Sigmoid colon (tissue), 3 donors: ENCODE measurements around the gene FAM118B.
"Not testable (repeated sequence)": the region's sequence is repeated elsewhere in the genome, so short reads cannot be mapped to it uniquely, and the experiment has no call there.

ENCODE experiments used
- POLR2A ChIP-seq, 2 donors: fragments of 450-650 bp; IDR thresholded peaks; one replicate each; pipeline ENCODE4 v1.6.1; 2016; ENCODE audit warnings: antibody characterized with exemption in 2 of 2, mild to moderate bottlenecking in 2 of 2, moderate library complexity in 2 of 2
- TF ChIP-seq, protein P1 (sequence below), 4 experiments: fragments of 450-650 bp in 3 of 4; fragments of 200-600 bp in 1 of 4; IDR thresholded peaks; one replicate each; pipeline ENCODE4 v1.5.1; 2016 to 2019; ENCODE audit warnings: antibody characterized with exemption in 4 of 4, mild to moderate bottlenecking in 3 of 4, moderate library complexity in 2 of 4

DNA sequence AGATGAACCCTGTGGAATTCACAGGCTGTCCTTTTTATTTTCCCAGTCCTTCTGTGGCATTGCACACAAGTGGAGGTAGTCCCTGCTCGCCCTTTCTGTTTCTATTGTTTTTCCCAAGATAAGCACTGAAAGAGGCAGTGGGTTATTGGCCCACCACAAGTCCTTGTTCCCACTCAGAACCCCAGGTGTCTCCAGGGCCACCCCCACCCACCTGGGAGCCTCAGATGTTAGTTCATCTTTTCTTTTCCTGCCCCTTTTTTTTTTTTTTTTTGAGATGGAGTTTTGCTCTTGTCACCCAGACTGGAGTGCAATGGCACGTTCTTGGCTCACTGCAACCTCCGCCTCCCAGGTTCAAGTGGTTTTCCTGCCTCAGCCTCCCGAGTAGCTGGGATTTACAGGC lies 97.2 kb downstream of the FAM118B start:
- TF ChIP-seq, protein P1, sequence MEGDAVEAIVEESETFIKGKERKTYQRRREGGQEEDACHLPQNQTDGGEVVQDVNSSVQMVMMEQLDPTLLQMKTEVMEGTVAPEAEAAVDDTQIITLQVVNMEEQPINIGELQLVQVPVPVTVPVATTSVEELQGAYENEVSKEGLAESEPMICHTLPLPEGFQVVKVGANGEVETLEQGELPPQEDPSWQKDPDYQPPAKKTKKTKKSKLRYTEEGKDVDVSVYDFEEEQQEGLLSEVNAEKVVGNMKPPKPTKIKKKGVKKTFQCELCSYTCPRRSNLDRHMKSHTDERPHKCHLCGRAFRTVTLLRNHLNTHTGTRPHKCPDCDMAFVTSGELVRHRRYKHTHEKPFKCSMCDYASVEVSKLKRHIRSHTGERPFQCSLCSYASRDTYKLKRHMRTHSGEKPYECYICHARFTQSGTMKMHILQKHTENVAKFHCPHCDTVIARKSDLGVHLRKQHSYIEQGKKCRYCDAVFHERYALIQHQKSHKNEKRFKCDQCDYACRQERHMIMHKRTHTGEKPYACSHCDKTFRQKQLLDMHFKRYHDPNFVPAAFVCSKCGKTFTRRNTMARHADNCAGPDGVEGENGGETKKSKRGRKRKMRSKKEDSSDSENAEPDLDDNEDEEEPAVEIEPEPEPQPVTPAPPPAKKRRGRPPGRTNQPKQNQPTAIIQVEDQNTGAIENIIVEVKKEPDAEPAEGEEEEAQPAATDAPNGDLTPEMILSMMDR (IDR thresholded peaks at IDR 0.05), result not testable (repeated sequence)
- TF ChIP-seq POLR2A (IDR thresholded peaks at IDR 0.05), result not testable (repeated sequence)
